Neural progenitor cell (in vitro differentiated cells): ENCODE results near the gene CCL7. TPM values are rescaled to one million over a fixed set of nuclear protein-coding genes. Genes with fewer than 3 reads are reported as not detected.

ENCODE experiments used
- DNase-seq: peaks from one replicate; pipeline ENCODE4 v3.0.0-alpha.2; 2016; ENCODE audit warnings: low spot score
- H2AFZ ChIP-seq: fragments of 200-600 bp; sonication (generic); replicated peaks from 2 replicates; pipeline ENCODE4 v1.6.1; 2016; ENCODE audit warnings: antibody characterized with exemption
- H3F3A ChIP-seq: fragments of 200-600 bp; sonication (generic); 2 replicates; pipeline ENCODE4 v1.6.1; 2016; ENCODE audit warnings: antibody characterized with exemption, low read depth
- H3K27ac ChIP-seq: fragments of 200-600 bp; sonication (generic); 2 replicates; pipeline ENCODE4 v1.5.1; 2016; ENCODE audit warnings: mild to moderate bottlenecking
- H3K27me3 ChIP-seq: fragments of 200-600 bp; sonication (generic); 2 replicates; pipeline ENCODE4 v1.6.1; 2016; ENCODE audit warnings: mild to moderate bottlenecking, moderate library complexity
- H3K36me3 ChIP-seq: fragments of 200-600 bp; sonication (generic); 2 replicates; pipeline ENCODE4 v1.5.1; 2016
- H3K4me1 ChIP-seq: fragments of 200-600 bp; sonication (generic); 2 replicates; pipeline ENCODE4 v1.6.1; 2016; ENCODE audit warnings: mixed run types
- H3K4me2 ChIP-seq: fragments of 200-600 bp; sonication (generic); 2 replicates; pipeline ENCODE4 v1.6.1; 2016
- H3K4me3 ChIP-seq: fragments of 200-600 bp; sonication (generic); 2 replicates; pipeline ENCODE4 v1.5.1; 2016
- H3K79me2 ChIP-seq: fragments of 200-600 bp; sonication (generic); 2 replicates; pipeline ENCODE4 v1.6.1; 2016; ENCODE audit warnings: low read depth
- H3K9ac ChIP-seq: fragments of 200-600 bp; sonication (generic); 2 replicates; pipeline ENCODE4 v1.6.1; 2016
- H3K9me3 ChIP-seq: fragments of 200-600 bp; sonication (generic); 2 replicates; pipeline ENCODE4 v1.5.1; 2016; ENCODE audit warnings: low read depth
- H4K20me1 ChIP-seq: fragments of 200-600 bp; sonication (generic); 2 replicates; pipeline ENCODE4 v1.6.1; 2016; ENCODE audit warnings: low read depth
- H3K27ac Mint-ChIP-seq: 3 replicates; pipeline ENCODE4 v1.8.0; 2021; ENCODE audit warnings: mixed read lengths
- H3K27me3 Mint-ChIP-seq: 2 replicates; pipeline ENCODE4 v1.8.0; 2022; ENCODE audit warnings: low read depth, mild to moderate bottlenecking, inconsistent platforms, moderate library complexity, mixed read lengths; ENCODE audit not compliant: insufficient read depth
- H3K36me3 Mint-ChIP-seq: 3 replicates; pipeline ENCODE4 v1.8.0; 2021; ENCODE audit warnings: mixed read lengths
- H3K4me1 Mint-ChIP-seq: 3 replicates; pipeline ENCODE4 v1.8.0; 2021; ENCODE audit warnings: mixed read lengths
- H3K4me3 Mint-ChIP-seq: 3 replicates; pipeline ENCODE4 v1.8.0; 2021; ENCODE audit warnings: mild to moderate bottlenecking, moderate library complexity, mixed read lengths
- H3K9me3 Mint-ChIP-seq: 3 replicates; pipeline ENCODE4 v1.8.0; 2020; ENCODE audit warnings: mixed read lengths
- EZH2 ChIP-seq: fragments of 200-600 bp; sonication (generic); IDR thresholded peaks from 2 replicates; pipeline ENCODE4 v1.6.1; 2017; ENCODE audit warnings: antibody characterized with exemption, mild to moderate bottlenecking, moderate library complexity
- EZH2phosphoT487 ChIP-seq: fragments of 200-600 bp; sonication (generic); IDR thresholded peaks from 2 replicates; pipeline ENCODE4 v1.6.1; 2017; ENCODE audit warnings: antibody characterized with exemption
- total RNA-seq: library from RNA; depleted of rRNA; stranded (reverse); fragments of >200 nt; gene quantifications from 2 replicates; pipeline ENCODE4 v1.2.3, GENCODE V29; 2015; ENCODE audit warnings: low replicate concordance
- TF ChIP-seq, protein P1 (sequence below): fragments of 200-600 bp; sonication (generic); IDR thresholded peaks from 2 replicates; pipeline ENCODE4 v1.5.1; 2017; ENCODE audit warnings: antibody characterized with exemption, mild to moderate bottlenecking

Gene CCL7
- total RNA-seq, 1 donor from 2014 or later = not detected

GRCh38 chr17:34246446-34246845, 23.6 kb upstream of the CCL7 start:
- H3K36me3 ChIP-seq = no peaks in the 10 kb centered on the region

GRCh38 chr17:34246881-34247280, 23.1 kb upstream of the CCL7 start:
- Histone ChIP-seq H3K27ac (no peak overlapping the region), H3K4me3 (no peak overlapping the region), H4K20me1 (no peaks in the 10 kb centered on the region), H3K4me1 (no peaks in the 10 kb centered on the region), H3K79me2 (no peaks in the 10 kb centered on the region), H3K9me3 (no peaks in the 10 kb centered on the region), H3K9ac (no peak overlapping the region), H3K27me3 (no peaks in the 10 kb centered on the region), H3K36me3 (no peaks in the 10 kb centered on the region), H2AFZ (no peak overlapping the region), H3F3A (no peaks in the 10 kb centered on the region), H3K4me2 (no peak overlapping the region)
- Mint-ChIP-seq H3K9me3 (no peaks in the 10 kb centered on the region), H3K4me3 (no peak overlapping the region), H3K27me3 (peaks cover 4% of the 10 kb centered on the region), H3K27ac (no peak overlapping the region), H3K36me3 (no peaks in the 10 kb centered on the region), H3K4me1 (peaks cover 18% of the 10 kb centered on the region)
- no peak for DNase-seq
- TF ChIP-seq EZH2 = no peak
- TF ChIP-seq, protein P1, sequence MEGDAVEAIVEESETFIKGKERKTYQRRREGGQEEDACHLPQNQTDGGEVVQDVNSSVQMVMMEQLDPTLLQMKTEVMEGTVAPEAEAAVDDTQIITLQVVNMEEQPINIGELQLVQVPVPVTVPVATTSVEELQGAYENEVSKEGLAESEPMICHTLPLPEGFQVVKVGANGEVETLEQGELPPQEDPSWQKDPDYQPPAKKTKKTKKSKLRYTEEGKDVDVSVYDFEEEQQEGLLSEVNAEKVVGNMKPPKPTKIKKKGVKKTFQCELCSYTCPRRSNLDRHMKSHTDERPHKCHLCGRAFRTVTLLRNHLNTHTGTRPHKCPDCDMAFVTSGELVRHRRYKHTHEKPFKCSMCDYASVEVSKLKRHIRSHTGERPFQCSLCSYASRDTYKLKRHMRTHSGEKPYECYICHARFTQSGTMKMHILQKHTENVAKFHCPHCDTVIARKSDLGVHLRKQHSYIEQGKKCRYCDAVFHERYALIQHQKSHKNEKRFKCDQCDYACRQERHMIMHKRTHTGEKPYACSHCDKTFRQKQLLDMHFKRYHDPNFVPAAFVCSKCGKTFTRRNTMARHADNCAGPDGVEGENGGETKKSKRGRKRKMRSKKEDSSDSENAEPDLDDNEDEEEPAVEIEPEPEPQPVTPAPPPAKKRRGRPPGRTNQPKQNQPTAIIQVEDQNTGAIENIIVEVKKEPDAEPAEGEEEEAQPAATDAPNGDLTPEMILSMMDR = no peak
- no peak for TF ChIP-seq EZH2phosphoT487

More at GRCh38 chr17:34246446-34246845, 23.6 kb upstream of the CCL7 start:
- peak overlapping the region; percentile 28 for H3K27ac Mint-ChIP-seq
- H3K27me3 ChIP-seq = no peaks in the 10 kb centered on the region
- no peaks in the 10 kb centered on the region for H3K9me3 Mint-ChIP-seq
- H3K27ac ChIP-seq = no peak overlapping the region
- H3K4me1 Mint-ChIP-seq = peaks cover 18% of the 10 kb centered on the region
- H3K4me1 ChIP-seq = no peaks in the 10 kb centered on the region
- H3K9ac ChIP-seq = no peak overlapping the region
- no peaks in the 10 kb centered on the region for H3K9me3 ChIP-seq
- H3K79me2 ChIP-seq = no peaks in the 10 kb centered on the region
- no peak for DNase-seq
- no peak overlapping the region for H3K4me3 Mint-ChIP-seq
- peaks cover 4% of the 10 kb centered on the region for H3K27me3 Mint-ChIP-seq
- H3K4me2 ChIP-seq = no peak overlapping the region
- H2AFZ ChIP-seq = no peak overlapping the region
- H3K4me3 ChIP-seq = no peak overlapping the region
- no peak for TF ChIP-seq EZH2
- TF ChIP-seq, protein P1 = no peak
- TF ChIP-seq EZH2phosphoT487 = no peak
- no peaks in the 10 kb centered on the region for H4K20me1 ChIP-seq
- no peaks in the 10 kb centered on the region for H3K36me3 Mint-ChIP-seq
- H3F3A ChIP-seq = no peaks in the 10 kb centered on the region

DNA sequence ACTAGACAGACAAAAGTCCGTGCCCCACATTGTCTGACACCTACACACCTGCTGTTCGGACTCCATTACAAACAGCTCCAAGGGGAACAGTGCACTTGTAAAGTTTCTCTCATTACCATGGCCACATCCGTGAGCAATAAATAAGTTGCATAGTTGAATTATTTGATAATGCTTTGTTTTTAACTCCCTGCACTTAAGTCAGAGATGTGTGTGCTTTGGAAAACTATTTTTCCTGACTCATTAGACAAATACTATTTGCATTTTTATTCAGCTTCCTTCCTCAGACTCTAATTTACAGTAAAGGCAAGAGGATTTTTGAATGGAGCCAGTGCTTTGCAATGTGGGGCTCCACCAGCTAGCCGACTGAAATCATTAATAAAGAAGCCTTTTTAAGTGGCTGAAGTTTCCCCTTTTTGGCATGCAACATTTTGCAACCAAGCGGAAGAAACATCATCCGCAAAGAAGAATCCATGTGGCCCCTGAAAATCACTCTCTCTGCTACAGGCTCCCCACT, 21.5 kb upstream of the CCL7 start:
- peaks cover 23% of the 10 kb centered on the region for H3K4me1 Mint-ChIP-seq

More for the DNA sequence above, 21.5 kb upstream of the CCL7 start:
- Histone ChIP-seq H3F3A (no peaks in the 10 kb centered on the region), H3K36me3 (no peaks in the 10 kb centered on the region), H3K79me2 (no peaks in the 10 kb centered on the region), H3K9me3 (no peaks in the 10 kb centered on the region), H2AFZ (no peak overlapping the region), H3K4me2 (no peak overlapping the region), H3K27me3 (no peaks in the 10 kb centered on the region), H3K4me1 (no peaks in the 10 kb centered on the region), H3K4me3 (no peak overlapping the region), H3K9ac (no peak overlapping the region), H3K27ac (no peak overlapping the region), H4K20me1 (no peaks in the 10 kb centered on the region)
- Mint-ChIP-seq H3K27ac (no peak overlapping the region), H3K36me3 (no peaks in the 10 kb centered on the region), H3K9me3 (no peaks in the 10 kb centered on the region), H3K4me3 (no peak overlapping the region), H3K27me3 (peaks cover 4% of the 10 kb centered on the region)
- TF ChIP-seq, protein P1 = no peak
- no peak for TF ChIP-seq EZH2phosphoT487
- no peak for TF ChIP-seq EZH2
- DNase-seq = no peak
